OCI-LY7 (cell line): ENCODE data around the gene MGRN1.

Source experiments
- EZH2phosphoT487 ChIP-seq: fragments of 200-600 bp; sonication (generic); IDR thresholded peaks from 2 replicates; pipeline ENCODE4 v1.6.1; 2018; ENCODE audit warnings: low read depth, borderline replicate concordance, mild to moderate bottlenecking, mixed run types, antibody characterized with exemption, low read length, moderate library complexity, mixed read lengths
- TF ChIP-seq, protein P1 (sequence below): fragments of 200-600 bp; sonication (generic); conservative IDR thresholded peaks from 2 replicates; pipeline ENCODE4 v1.5.1; 2014; ENCODE audit warnings: mild to moderate bottlenecking, antibody characterized with exemption, low read length, moderate library complexity, mixed read lengths

DNA sequence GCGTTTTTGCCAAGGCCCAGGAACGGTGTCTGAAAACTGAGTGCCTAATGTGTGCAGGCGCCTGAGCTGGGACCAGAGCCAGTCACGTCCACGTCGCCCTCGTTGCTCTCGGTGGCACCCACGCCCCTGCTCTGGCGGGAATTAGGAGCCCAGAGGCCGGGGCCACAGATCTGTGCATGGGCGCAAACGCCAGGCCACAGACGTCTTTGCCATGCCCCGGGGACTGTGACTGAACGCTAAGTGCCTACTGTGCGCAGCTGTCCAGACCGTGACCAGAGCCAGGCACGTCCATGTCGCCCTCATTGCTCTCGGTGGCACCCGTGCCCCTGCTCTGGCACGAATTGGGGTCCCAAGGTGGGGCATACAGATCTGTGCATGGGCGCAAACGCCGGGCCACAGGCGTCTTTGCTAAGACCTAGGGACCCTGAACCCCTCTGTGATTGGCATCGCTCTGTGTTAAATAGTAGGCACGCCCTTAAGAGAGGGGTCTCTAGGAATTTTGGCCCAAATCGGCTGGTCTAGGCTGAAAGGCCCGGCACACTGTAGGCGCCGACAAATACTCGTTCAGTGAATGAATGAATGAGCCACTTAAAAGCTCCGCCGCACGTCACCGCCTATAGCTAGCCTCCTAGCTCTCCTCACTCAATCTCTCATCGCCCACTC is 9.1 kb upstream of the MGRN1 start:
- TF ChIP-seq, protein P1, sequence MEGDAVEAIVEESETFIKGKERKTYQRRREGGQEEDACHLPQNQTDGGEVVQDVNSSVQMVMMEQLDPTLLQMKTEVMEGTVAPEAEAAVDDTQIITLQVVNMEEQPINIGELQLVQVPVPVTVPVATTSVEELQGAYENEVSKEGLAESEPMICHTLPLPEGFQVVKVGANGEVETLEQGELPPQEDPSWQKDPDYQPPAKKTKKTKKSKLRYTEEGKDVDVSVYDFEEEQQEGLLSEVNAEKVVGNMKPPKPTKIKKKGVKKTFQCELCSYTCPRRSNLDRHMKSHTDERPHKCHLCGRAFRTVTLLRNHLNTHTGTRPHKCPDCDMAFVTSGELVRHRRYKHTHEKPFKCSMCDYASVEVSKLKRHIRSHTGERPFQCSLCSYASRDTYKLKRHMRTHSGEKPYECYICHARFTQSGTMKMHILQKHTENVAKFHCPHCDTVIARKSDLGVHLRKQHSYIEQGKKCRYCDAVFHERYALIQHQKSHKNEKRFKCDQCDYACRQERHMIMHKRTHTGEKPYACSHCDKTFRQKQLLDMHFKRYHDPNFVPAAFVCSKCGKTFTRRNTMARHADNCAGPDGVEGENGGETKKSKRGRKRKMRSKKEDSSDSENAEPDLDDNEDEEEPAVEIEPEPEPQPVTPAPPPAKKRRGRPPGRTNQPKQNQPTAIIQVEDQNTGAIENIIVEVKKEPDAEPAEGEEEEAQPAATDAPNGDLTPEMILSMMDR: no peak
- no peak for TF ChIP-seq EZH2phosphoT487
